GM12864 (cell line): Measurements from ENCODE around the gene NPPB.

Experiments used
- DNase-seq: peaks from one replicate; pipeline ENCODE4 v3.0.0-alpha.2; 2011; ENCODE audit warnings: low read depth
- H3K4me3 ChIP-seq: 2 replicates; pipeline ENCODE4 v1.5.1; 2011; ENCODE audit warnings: mild to moderate bottlenecking, low read depth, low read length, control low read depth
- TF ChIP-seq, protein P1 (sequence below): IDR thresholded peaks from 2 replicates; pipeline ENCODE4 v1.5.1; 2011; ENCODE audit warnings: low read depth, mild to moderate bottlenecking, moderate library complexity, low read length, control low read depth, inconsistent platforms; ENCODE audit errors: missing control alignments

The NPPB gene

GRCh38 chr1:11880181-11880575, 21.4 kb upstream of the NPPB start:
- H3K4me3 ChIP-seq, result no peak overlapping the region
- DNase-seq, result no peak
- TF ChIP-seq, protein P1, sequence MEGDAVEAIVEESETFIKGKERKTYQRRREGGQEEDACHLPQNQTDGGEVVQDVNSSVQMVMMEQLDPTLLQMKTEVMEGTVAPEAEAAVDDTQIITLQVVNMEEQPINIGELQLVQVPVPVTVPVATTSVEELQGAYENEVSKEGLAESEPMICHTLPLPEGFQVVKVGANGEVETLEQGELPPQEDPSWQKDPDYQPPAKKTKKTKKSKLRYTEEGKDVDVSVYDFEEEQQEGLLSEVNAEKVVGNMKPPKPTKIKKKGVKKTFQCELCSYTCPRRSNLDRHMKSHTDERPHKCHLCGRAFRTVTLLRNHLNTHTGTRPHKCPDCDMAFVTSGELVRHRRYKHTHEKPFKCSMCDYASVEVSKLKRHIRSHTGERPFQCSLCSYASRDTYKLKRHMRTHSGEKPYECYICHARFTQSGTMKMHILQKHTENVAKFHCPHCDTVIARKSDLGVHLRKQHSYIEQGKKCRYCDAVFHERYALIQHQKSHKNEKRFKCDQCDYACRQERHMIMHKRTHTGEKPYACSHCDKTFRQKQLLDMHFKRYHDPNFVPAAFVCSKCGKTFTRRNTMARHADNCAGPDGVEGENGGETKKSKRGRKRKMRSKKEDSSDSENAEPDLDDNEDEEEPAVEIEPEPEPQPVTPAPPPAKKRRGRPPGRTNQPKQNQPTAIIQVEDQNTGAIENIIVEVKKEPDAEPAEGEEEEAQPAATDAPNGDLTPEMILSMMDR, result no peak

- TF ChIP-seq, protein P1, result no peak
- no peak overlapping the region for H3K4me3 ChIP-seq
- DNase-seq, result no peak
Measured at GRCh38 chr1:11879311-11880180, 20.8 kb upstream of the NPPB start.

DNA sequence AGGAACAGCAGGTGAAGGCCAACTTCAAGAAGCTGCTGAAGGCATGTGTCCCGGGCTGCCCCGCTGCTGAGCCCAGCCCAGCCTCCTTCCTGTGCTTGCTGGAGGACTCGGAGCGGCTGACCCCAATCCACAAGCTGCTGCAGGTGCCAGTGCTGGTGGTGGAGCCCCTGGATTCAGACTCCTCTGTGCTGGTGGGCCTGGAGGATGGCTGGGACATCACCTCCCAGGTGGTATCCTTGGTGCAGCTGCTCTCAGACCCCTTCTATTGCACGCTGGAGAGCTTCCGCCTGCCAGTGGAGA, 20.1 kb upstream of the NPPB start:
- no peak overlapping the region for H3K4me3 ChIP-seq
- no peak for DNase-seq
- TF ChIP-seq, protein P1, result no peak

GRCh38 chr1:11878081-11878890, 19.5 kb upstream of the NPPB start:
- no peak for DNase-seq
- H3K4me3 ChIP-seq, result no peak overlapping the region
- TF ChIP-seq, protein P1, result no peak

- no peak overlapping the region for H3K4me3 ChIP-seq
- TF ChIP-seq, protein P1, result no peak
- DNase-seq, result no peak
Measured at GRCh38 chr1:11877074-11877473, 18.3 kb upstream of the NPPB start.

- TF ChIP-seq, protein P1, result no peak
- DNase-seq, result no peak
- no peak overlapping the region for H3K4me3 ChIP-seq
Measured at GRCh38 chr1:11875094-11875493, 16.3 kb upstream of the NPPB start.
